ENCODE data around the gene MRLN. TPM values are rescaled to one million over a fixed set of nuclear protein-coding genes. Genes with fewer than 3 reads are reported as not detected.

Gene MRLN
- total and polyA plus RNA-seq, 2 of the 8 experiments (the other 6 are each of a cell fraction or from before 2014, with no cell fraction given) = 0.21 TPM; not detected in 1

DNA sequence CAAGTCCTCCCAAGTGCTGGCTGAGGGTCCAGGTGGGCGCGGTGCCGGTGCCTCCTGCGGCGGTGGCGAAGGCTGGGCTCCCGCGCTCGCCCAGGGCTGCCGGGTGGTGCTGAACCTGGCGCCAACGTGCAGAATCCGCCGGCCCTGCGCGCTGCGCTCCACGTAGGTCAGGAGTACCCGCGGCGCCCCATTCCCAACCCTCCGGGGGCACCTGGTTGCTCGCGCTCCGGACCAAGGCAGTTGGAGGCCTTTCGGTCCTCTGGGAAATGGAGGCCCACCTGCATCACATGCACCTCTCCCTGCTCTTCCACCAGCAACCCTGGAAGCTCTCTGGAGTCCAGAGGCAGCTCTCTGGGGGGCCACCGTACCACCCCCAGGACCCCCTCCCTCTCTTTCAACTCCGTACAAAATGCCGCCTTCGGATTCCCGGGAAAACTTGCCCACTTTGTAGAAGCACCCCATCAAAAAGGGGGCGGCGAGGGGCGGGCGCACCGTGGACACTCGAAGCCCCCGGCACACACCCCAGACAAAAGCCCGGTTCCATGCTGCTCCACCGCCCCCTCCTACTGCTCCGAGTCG is 44.4 kb downstream of the MRLN start (continued):
- TF ChIP-seq TBP (IDR thresholded peaks at IDR 0.05; ENCODE audit: low read depth, low read length) = no peak
- no peak for TF ChIP-seq SP2 (IDR thresholded peaks at IDR 0.05; ENCODE audit: low read length)
- peak; percentile 19 for TF ChIP-seq ASH2L (IDR thresholded peaks at IDR 0.05; ENCODE audit: low read length)
- TF ChIP-seq TAF1 (IDR thresholded peaks at IDR 0.05; ENCODE audit: low read depth, low read length) = peak; percentile 40
- no peak for TF ChIP-seq SRF (IDR thresholded peaks at IDR 0.05; ENCODE audit: low read depth, low read length)
- no peak; the same call in 1 of the 2 replicates for TF ChIP-seq EGR1 (IDR thresholded peaks at IDR 0.05; ENCODE audit: borderline replicate concordance, low read depth, low read length)
- TF ChIP-seq CBX8 (IDR thresholded peaks at IDR 0.05; ENCODE audit: borderline replicate concordance, low read depth, low read length) = no peak
- TF ChIP-seq SIN3A (conservative IDR thresholded peaks at IDR 0.05 in 1 of 2, IDR thresholded peaks at IDR 0.05 in 1 of 2; ENCODE audit: low read depth in 1 of 2, low read length in 2 of 2) = no peak; a peak in 1 of 4 replicates
- TF ChIP-seq BRCA1 (IDR thresholded peaks at IDR 0.05; ENCODE audit: low read depth, low read length) = no peak
- no peak for TF ChIP-seq CHD1 (IDR thresholded peaks at IDR 0.05; ENCODE audit: low read depth, low read length)
- no peak for TF ChIP-seq JUN (IDR thresholded peaks at IDR 0.05; ENCODE audit: low read depth, low read length)
- peak; percentile 67 for TF ChIP-seq E2F6 (IDR thresholded peaks at IDR 0.05)
- TF ChIP-seq ZNF274 (IDR thresholded peaks at IDR 0.05; ENCODE audit: borderline replicate concordance, extremely low read depth, low read length) = no peak
- 0 out of 2 replicates have a peak, but pooled peaks have one; percentile 4 for TF ChIP-seq SUZ12 (IDR thresholded peaks at IDR 0.05; ENCODE audit: low read length)
- peak in 1 of 2 experiments; percentile 21; a peak in 1 of 3 replicates for TF ChIP-seq POLR2A (IDR thresholded peaks at IDR 0.05; ENCODE audit: control extremely low read depth in 1 of 2, low read depth in 2 of 2, low read length in 2 of 2)

All from H1 (cell line).